Esophagus squamous epithelium (tissue), 4 donors: ENCODE data around the gene NDUFC1.
"Not testable (repeated sequence)": the region's sequence is repeated elsewhere in the genome, so short reads cannot be mapped to it uniquely, and the experiment has no call there.

Experiments
- CTCF ChIP-seq, 6 experiments: fragments of 450-650 bp in 4 of 6; fragments of 200-600 bp in 2 of 6; sonication (generic) in 2 of 6; IDR thresholded peaks; one replicate each; pipeline ENCODE4 v1.5.1; 2016 to 2019; ENCODE audit warnings: antibody characterized with exemption in 6 of 6, mild to moderate bottlenecking in 4 of 6, moderate library complexity in 4 of 6
- POLR2A ChIP-seq, 4 donors: fragments of 450-650 bp; IDR thresholded peaks; one replicate each; pipeline ENCODE4 v1.6.1; 2017; ENCODE audit warnings: antibody characterized with exemption in 4 of 4, mild to moderate bottlenecking in 4 of 4, moderate library complexity in 3 of 4

GRCh38 chr4:139322070-139322469 is 19.8 kb upstream of the NDUFC1 start:
- not testable (repeated sequence) for TF ChIP-seq CTCF, POLR2A (IDR thresholded peaks at IDR 0.05)
